Measurements from ENCODE around the gene CTXND1.
A peak's percentile ranks its signal among the peaks of the same experiment; 100 is the strongest.
"Not testable (repeated sequence)": the region's sequence is repeated elsewhere in the genome, so short reads cannot be mapped to it uniquely, and the experiment has no call there.

The CTXND1 gene

GRCh38 chr15:80156176-80156720 is 95.8 kb downstream of the CTXND1 start:
- DNase-seq: no peak

DNA sequence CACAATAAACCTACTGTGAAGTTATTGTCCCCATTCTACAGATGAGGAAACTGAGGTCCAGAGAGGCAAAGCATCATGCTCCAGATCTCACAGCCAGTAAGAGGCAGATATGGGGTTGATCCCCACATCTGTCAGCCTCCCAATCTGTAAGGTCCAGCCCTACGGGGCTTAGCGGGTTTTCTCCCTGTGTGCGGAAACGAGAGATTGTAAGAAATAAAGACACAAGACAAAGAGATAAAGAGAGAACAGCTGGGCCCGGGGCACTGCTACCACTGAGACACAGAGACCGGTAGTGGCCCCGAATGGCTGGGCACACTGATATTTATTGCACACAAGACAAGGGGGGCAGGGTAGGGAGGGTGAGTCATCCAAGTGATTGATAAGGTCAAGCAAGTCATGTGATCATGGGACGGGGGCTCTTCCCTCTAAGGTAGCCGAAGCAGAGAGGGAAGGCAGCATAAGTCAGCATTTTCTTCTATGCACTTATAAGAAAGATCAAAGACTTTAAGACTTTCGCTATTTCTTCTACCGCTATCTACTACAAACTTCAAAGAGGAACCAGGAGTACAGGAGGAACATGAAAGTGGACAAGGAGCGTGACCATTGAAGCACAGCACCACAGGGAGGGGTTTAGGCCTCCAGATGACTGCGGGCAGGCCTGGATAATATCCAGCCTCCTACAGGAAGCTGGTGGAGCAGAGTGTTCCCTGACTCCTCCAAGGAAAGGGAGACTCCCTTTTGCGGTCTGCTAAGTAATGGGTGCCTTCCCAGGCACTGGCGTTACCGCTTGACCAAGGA is 96.4 kb downstream of the CTXND1 start:
- not testable (repeated sequence) for DNase-seq

- DNase-seq: no peak
Observed at GRCh38 chr15:80155001-80155377, 97.0 kb downstream of the CTXND1 start.

GRCh38 chr15:80154336-80154735 is 97.7 kb downstream of the CTXND1 start:
- DNase-seq: no peak

DNA sequence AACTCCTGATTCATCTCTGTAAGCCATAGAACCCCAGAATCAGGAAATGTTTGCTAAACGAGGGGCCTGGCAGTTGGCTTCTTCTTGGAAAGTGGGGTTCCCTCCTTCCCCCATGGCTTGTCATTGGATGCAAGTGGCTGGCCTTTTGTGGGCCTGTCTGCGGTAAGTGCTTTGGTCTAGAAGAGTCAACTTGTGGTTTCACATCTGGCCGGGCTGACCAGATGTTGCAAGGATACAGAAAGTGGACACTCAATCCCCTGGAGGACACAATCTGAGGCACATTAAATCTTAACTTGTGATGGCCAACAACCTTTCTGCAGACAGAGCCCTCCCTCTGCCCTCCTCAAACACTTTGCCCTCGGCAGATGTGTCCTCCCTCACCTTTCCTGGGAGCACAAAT is 98.1 kb downstream of the CTXND1 start:
- DNase-seq: no peak

GRCh38 chr15:80152896-80153876 is 98.8 kb downstream of the CTXND1 start, which contains the start of gene FAH:
TSS of gene FAH (plus strand) at chr15:80152999. CDS start at chr15:80153055, 56 bp downstream.
- DNase-seq: peak; percentile 57

DNA sequence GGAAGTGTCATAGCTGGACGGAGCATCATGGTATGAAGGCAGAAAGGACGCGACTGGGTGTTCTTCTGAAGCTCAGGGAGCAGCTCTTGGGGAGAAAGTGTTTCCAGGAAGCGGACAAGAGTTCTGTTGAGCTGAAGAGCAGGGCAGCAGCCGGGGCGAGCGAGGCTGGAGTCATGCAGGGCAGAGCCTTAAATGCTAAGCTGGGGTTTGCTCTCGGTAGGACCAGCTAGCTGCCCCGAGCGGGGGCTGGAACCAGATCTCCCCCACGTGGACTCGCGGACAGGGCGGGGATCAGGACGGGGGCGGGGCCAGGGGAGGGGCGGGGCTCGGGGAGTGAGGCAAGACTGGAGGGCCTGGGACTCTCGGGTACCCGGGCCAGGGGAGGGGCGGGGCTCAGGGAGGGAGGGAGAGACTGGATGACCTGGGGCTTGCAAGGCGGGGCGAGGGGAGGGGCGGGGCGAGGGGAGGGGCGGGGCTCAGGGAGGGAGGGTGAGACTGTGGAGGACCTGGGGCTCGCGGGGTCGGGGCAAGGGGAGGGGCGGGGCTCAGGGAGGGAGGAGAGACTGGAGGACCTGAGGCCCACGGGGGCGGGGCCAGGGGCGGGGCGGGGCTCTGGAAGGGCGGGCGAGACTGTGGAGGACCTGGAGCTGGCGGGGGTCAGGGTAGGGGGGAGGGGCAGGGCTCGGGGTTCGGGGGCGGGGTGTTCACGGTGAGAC is 99.7 kb downstream of the CTXND1 start:
- peak; percentile 95 for DNase-seq

GRCh38 chr15:80151576-80151975 is 100.4 kb downstream of the CTXND1 start:
- no peak for DNase-seq

GRCh38 chr15:80151148-80151547 is 100.9 kb downstream of the CTXND1 start:
- DNase-seq: no peak
